ENCODE measurements around the gene THSD7A.

THSD7A gene

GRCh38 chr7:11570922-11571550 lies 261.0 kb downstream of the THSD7A start:
- FAIRE-seq (no peak), DNase-seq (ENCODE audit: insufficient read length, low spot score) (no peak)
- no peak for TF ChIP-seq TAF1 (IDR thresholded peaks at IDR 0.05; ENCODE audit: low read depth, low read length)

DNA sequence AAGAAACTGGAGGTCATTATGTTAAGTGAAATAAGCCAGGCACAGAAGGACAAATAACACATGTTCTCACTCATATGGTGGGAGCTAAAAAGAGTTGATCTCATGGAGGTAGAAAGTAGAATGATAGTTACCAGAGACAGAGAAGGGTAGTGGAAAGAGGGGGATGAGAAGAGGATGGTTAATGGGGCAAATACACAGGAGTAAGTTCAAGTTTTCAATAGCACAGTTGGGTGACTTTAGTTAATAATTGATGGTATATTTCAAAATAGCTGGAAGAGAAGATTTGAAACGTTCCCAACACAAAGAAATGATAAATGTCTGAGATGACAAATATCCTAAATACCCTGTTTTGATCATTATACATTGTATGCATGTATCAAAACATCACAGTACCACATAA lies 261.8 kb downstream of the THSD7A start:
- FAIRE-seq: no peak
- no peak for DNase-seq (ENCODE audit: insufficient read length, low spot score)
- no peak for TF ChIP-seq SPI1 (IDR thresholded peaks at IDR 0.05; ENCODE audit: low read depth, low read length)
- no peak for TF ChIP-seq PAX5 (IDR thresholded peaks at IDR 0.05; ENCODE audit: insufficient read depth, low read length, severe bottlenecking)
- no peak for TF ChIP-seq POU2F2 (IDR thresholded peaks at IDR 0.05; ENCODE audit: low read depth, low read length)
- TF ChIP-seq POLR2AphosphoS5 (IDR thresholded peaks at IDR 0.05; ENCODE audit: low read depth, low read length): no peak
- TF ChIP-seq POLR2A (IDR thresholded peaks at IDR 0.05; ENCODE audit: low read depth, low read length): no peak
- no peak for TF ChIP-seq TAF1 (IDR thresholded peaks at IDR 0.05; ENCODE audit: low read depth, low read length)

DNA sequence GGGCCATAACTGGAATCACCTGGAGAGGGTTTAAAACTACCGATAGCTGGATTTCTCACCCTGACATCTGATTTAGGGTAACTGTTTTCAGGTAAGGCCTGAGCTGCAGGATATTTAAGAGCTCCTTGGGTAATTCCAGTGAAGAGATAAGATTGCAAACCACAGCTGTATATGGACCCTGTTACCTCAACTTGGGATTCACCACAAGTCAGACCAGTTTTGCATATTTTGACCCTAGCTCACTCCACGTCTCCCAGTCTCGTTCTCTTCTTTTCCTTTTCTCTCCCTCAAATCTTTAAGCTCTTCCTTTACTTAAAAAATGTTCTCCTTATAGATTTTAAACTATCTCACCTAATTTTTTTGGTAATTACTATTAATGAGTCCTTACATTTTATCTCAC lies 264.4 kb downstream of the THSD7A start:
- TF ChIP-seq POLR2A (IDR thresholded peaks at IDR 0.05; ENCODE audit: low read depth, low read length) (no peak), TAF1 (IDR thresholded peaks at IDR 0.05; ENCODE audit: low read depth, low read length) (no peak), POLR2AphosphoS5 (IDR thresholded peaks at IDR 0.05; ENCODE audit: low read depth, low read length) (no peak), SPI1 (IDR thresholded peaks at IDR 0.05; ENCODE audit: low read depth, low read length) (no peak), PAX5 (IDR thresholded peaks at IDR 0.05; ENCODE audit: insufficient read depth, low read length, severe bottlenecking) (no peak), POU2F2 (IDR thresholded peaks at IDR 0.05; ENCODE audit: low read depth, low read length) (no peak)
- FAIRE-seq (no peak), DNase-seq (ENCODE audit: insufficient read length, low spot score) (no peak)

- FAIRE-seq (no peak), DNase-seq (ENCODE audit: insufficient read length, low spot score) (peak; percentile 5)
Measured at GRCh38 chr7:11557627-11558026, 274.4 kb downstream of the THSD7A start.

DNA sequence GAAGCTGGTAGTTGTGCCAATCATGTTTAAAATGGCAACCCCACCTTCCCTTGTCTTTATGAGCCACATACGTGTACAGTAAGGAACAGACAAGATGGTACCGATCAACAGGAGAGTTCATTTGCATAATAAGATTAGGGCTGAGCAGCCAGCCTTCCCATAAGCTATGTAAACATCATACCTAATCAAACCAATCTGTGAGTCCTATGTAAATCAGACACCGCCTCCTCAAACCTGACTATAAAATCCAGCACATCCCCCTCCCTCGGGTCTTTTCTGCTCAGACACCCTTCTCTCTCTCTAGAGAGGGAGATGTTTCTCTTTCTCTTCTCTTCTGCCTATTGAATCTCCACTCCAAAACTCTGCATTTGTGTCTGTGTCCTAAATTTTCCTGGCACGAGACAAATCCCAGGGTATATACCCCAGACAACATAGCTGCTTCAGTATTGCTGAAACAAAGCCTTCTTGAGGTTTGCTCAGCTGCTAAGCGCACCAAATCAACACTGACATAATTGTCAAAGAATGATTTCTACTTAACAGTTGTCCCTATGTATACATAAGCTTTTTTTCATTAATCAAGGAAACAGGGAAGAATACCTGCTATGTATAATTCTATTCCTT lies 279.2 kb downstream of the THSD7A start:
- no peak for DNase-seq (ENCODE audit: insufficient read length, low spot score)
- TF ChIP-seq POLR2AphosphoS5 (IDR thresholded peaks at IDR 0.05; ENCODE audit: low read depth, low read length) (no peak), POLR2A (IDR thresholded peaks at IDR 0.05; ENCODE audit: low read depth, low read length) (no peak), TAF1 (IDR thresholded peaks at IDR 0.05; ENCODE audit: low read depth, low read length) (no peak), SPI1 (IDR thresholded peaks at IDR 0.05; ENCODE audit: low read depth, low read length) (no peak), PAX5 (IDR thresholded peaks at IDR 0.05; ENCODE audit: insufficient read depth, low read length, severe bottlenecking) (no peak), POU2F2 (IDR thresholded peaks at IDR 0.05; ENCODE audit: low read depth, low read length) (no peak)
- FAIRE-seq: no peak

More at GRCh38 chr7:11557627-11558026, 274.4 kb downstream of the THSD7A start:
- TF ChIP-seq POU2F2 (IDR thresholded peaks at IDR 0.05; ENCODE audit: low read depth, low read length): no peak
- no peak for TF ChIP-seq SPI1 (IDR thresholded peaks at IDR 0.05; ENCODE audit: low read depth, low read length)
- TF ChIP-seq POLR2A (IDR thresholded peaks at IDR 0.05; ENCODE audit: low read depth, low read length): no peak
- no peak for TF ChIP-seq POLR2AphosphoS5 (IDR thresholded peaks at IDR 0.05; ENCODE audit: low read depth, low read length)

DNA sequence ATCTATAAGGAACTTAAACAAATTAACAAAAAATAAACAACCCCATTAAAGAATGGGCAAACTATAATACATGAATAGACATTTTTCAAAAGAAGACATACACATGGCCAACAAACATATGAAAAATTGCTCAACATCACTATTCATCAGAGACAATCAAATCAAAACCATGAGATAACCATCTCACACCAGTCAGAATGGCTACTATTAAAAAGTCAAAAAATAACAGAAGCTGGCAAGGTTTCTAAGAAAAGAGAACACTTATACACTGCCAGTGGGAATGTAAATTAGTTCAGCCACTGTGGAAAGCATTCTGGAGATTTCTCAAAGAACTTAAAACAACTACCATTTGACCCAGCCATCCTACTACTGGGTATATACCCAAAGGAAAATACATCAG lies 280.5 kb downstream of the THSD7A start:
- FAIRE-seq: no peak
- DNase-seq (ENCODE audit: insufficient read length, low spot score): no peak
- TF ChIP-seq POLR2AphosphoS5 (IDR thresholded peaks at IDR 0.05; ENCODE audit: low read depth, low read length): no peak
- no peak for TF ChIP-seq SPI1 (IDR thresholded peaks at IDR 0.05; ENCODE audit: low read depth, low read length)
- TF ChIP-seq PAX5 (IDR thresholded peaks at IDR 0.05; ENCODE audit: insufficient read depth, low read length, severe bottlenecking): no peak
- TF ChIP-seq TAF1 (IDR thresholded peaks at IDR 0.05; ENCODE audit: low read depth, low read length): no peak
- TF ChIP-seq POLR2A (IDR thresholded peaks at IDR 0.05; ENCODE audit: low read depth, low read length): no peak
- TF ChIP-seq POU2F2 (IDR thresholded peaks at IDR 0.05; ENCODE audit: low read depth, low read length): no peak

DNA sequence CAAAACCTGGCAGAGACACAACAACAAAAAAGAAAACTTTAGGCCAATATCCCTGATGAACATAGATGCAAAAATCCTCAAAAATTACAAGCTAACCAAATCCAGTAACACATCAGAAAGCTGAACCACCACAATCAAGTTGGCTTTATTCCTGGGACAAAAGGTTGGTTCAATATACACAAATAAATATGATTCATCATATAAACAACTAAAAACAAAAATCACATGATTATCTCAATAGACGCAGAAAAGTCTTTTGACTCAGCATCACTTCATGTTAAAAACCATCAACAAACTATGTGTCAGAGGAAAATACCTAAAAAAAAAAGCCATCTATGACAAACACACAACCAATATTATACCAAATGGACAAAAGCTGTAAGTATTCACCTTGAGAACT lies 283.5 kb downstream of the THSD7A start:
- TF ChIP-seq TAF1 (IDR thresholded peaks at IDR 0.05; ENCODE audit: low read depth, low read length) (no peak), PAX5 (IDR thresholded peaks at IDR 0.05; ENCODE audit: insufficient read depth, low read length, severe bottlenecking) (no peak), POLR2A (IDR thresholded peaks at IDR 0.05; ENCODE audit: low read depth, low read length) (no peak), POLR2AphosphoS5 (IDR thresholded peaks at IDR 0.05; ENCODE audit: low read depth, low read length) (no peak), POU2F2 (IDR thresholded peaks at IDR 0.05; ENCODE audit: low read depth, low read length) (no peak), SPI1 (IDR thresholded peaks at IDR 0.05; ENCODE audit: low read depth, low read length) (no peak)
- FAIRE-seq (no peak), DNase-seq (ENCODE audit: insufficient read length, low spot score) (no peak)

- DNase-seq (ENCODE audit: insufficient read length, low spot score) (no peak), FAIRE-seq (no peak)
- TF ChIP-seq PAX5 (IDR thresholded peaks at IDR 0.05; ENCODE audit: insufficient read depth, low read length, severe bottlenecking): no peak
- TF ChIP-seq TAF1 (IDR thresholded peaks at IDR 0.05; ENCODE audit: low read depth, low read length): no peak
- no peak for TF ChIP-seq POLR2A (IDR thresholded peaks at IDR 0.05; ENCODE audit: low read depth, low read length)
- TF ChIP-seq POLR2AphosphoS5 (IDR thresholded peaks at IDR 0.05; ENCODE audit: low read depth, low read length): no peak
- TF ChIP-seq SPI1 (IDR thresholded peaks at IDR 0.05; ENCODE audit: low read depth, low read length): no peak
- no peak for TF ChIP-seq POU2F2 (IDR thresholded peaks at IDR 0.05; ENCODE audit: low read depth, low read length)
Measured at GRCh38 chr7:11541330-11541729, 290.7 kb downstream of the THSD7A start.

DNA sequence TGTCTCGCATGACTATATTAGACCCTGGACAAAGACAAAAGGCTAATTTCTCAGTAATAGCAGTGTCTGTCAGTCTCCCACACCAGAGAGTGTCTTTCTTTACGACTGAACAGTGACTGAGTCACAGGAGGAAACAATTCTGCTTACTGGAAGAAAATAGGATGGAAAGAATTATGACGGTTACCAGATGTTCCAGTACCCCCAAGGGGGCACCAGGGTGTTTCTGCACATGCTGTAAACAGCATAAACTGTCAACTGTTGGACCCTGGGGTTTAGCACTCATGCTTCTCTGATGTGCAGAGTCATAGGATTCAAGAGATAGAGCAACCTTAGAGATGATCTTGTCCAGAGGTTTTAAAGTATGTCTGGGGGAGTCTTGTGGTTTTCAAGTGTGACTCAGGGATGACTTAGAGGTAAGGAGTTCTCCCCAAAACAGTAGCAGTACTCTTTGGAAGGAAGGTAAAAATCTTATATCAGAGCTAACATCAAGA lies 291.7 kb downstream of the THSD7A start:
- FAIRE-seq (no peak), DNase-seq (ENCODE audit: insufficient read length, low spot score) (no peak)
- TF ChIP-seq POLR2AphosphoS5 (IDR thresholded peaks at IDR 0.05; ENCODE audit: low read depth, low read length) (no peak), TAF1 (IDR thresholded peaks at IDR 0.05; ENCODE audit: low read depth, low read length) (no peak), PAX5 (IDR thresholded peaks at IDR 0.05; ENCODE audit: insufficient read depth, low read length, severe bottlenecking) (no peak), SPI1 (IDR thresholded peaks at IDR 0.05; ENCODE audit: low read depth, low read length) (no peak), POU2F2 (IDR thresholded peaks at IDR 0.05; ENCODE audit: low read depth, low read length) (no peak), POLR2A (IDR thresholded peaks at IDR 0.05; ENCODE audit: low read depth, low read length) (no peak)

- TF ChIP-seq PAX5 (IDR thresholded peaks at IDR 0.05; ENCODE audit: insufficient read depth, low read length, severe bottlenecking) (no peak), POLR2AphosphoS5 (IDR thresholded peaks at IDR 0.05; ENCODE audit: low read depth, low read length) (no peak), POLR2A (IDR thresholded peaks at IDR 0.05; ENCODE audit: low read depth, low read length) (no peak), TAF1 (IDR thresholded peaks at IDR 0.05; ENCODE audit: low read depth, low read length) (no peak), SPI1 (IDR thresholded peaks at IDR 0.05; ENCODE audit: low read depth, low read length) (no peak), POU2F2 (IDR thresholded peaks at IDR 0.05; ENCODE audit: low read depth, low read length) (no peak)
- no peak for DNase-seq (ENCODE audit: insufficient read length, low spot score)
- FAIRE-seq: no peak
Measured at GRCh38 chr7:11539853-11540252, 292.1 kb downstream of the THSD7A start.

Data from GM12891 (cell line).